Measurements from ENCODE around the gene PPP2R5D. TPM values are rescaled to one million over a fixed set of nuclear protein-coding genes. Genes with fewer than 3 reads are reported as not detected.
"Not testable (repeated sequence)": the region's sequence is repeated elsewhere in the genome, so short reads cannot be mapped to it uniquely, and the experiment has no call there.

The PPP2R5D gene
- total RNA-seq, 1 donor from 2014 or later, result 37.5 TPM

GRCh38 chr6:43021270-43022047 lies 37.1 kb downstream of the PPP2R5D start, which contains the start of gene RRP36:
RRP36 (plus strand) TSS chr6:43021623; CDS start chr6:43021655, 32 bp downstream.
- DNase-seq (ENCODE audit: low spot score in 2 of 2) (peak; percentile 78 to 86), FAIRE-seq (no peak)

- DNase-seq (ENCODE audit: low spot score in 2 of 2), result no peak
- FAIRE-seq, result no peak
These were observed 40.1 kb downstream of the PPP2R5D start for GRCh38 chr6:43024436-43024835.

GRCh38 chr6:43026365-43026764 lies 42.0 kb downstream of the PPP2R5D start:
- no peak for FAIRE-seq
- no peak for DNase-seq (ENCODE audit: low spot score in 2 of 2)

- FAIRE-seq, result no peak
- DNase-seq (ENCODE audit: low spot score in 2 of 2), result no peak
These were observed 44.8 kb downstream of the PPP2R5D start for GRCh38 chr6:43029120-43029519.

GRCh38 chr6:43032326-43032725 lies 48.0 kb downstream of the PPP2R5D start:
- FAIRE-seq, result no peak

GRCh38 chr6:43033496-43034189 lies 49.3 kb downstream of the PPP2R5D start:
- no peak for FAIRE-seq
- no peak for DNase-seq (ENCODE audit: low spot score in 2 of 2)

More at GRCh38 chr6:43032326-43032725, 48.0 kb downstream of the PPP2R5D start:
- DNase-seq (ENCODE audit: low spot score in 2 of 2), result no peak

- DNase-seq (ENCODE audit: low spot score in 2 of 2) (no peak), FAIRE-seq (no peak)
These were observed 49.8 kb downstream of the PPP2R5D start for GRCh38 chr6:43034190-43034525.

- FAIRE-seq, result no peak
- DNase-seq (ENCODE audit: low spot score in 2 of 2), result no peak
These were observed 51.3 kb downstream of the PPP2R5D start for GRCh38 chr6:43035495-43036194.

- no peak for DNase-seq (ENCODE audit: low spot score in 2 of 2)
- FAIRE-seq, result no peak
These were observed 52.3 kb downstream of the PPP2R5D start for GRCh38 chr6:43036712-43037111.

GRCh38 chr6:43037197-43037596 lies 52.8 kb downstream of the PPP2R5D start:
- no peak for FAIRE-seq

GRCh38 chr6:43037706-43038105 lies 53.3 kb downstream of the PPP2R5D start:
- FAIRE-seq (no peak), DNase-seq (ENCODE audit: low spot score in 2 of 2) (no peak)

More at GRCh38 chr6:43037197-43037596, 52.8 kb downstream of the PPP2R5D start:
- DNase-seq (ENCODE audit: low spot score in 2 of 2), result no peak

- no peak for FAIRE-seq
These were observed 54.4 kb downstream of the PPP2R5D start for GRCh38 chr6:43038727-43039126.

GRCh38 chr6:43040542-43041257 lies 56.3 kb downstream of the PPP2R5D start:
- FAIRE-seq (no peak), DNase-seq (ENCODE audit: low spot score in 2 of 2) (no peak)

More at GRCh38 chr6:43038727-43039126, 54.4 kb downstream of the PPP2R5D start:
- no peak for DNase-seq (ENCODE audit: low spot score in 2 of 2)

- not testable (repeated sequence) for FAIRE-seq; DNase-seq (ENCODE audit: low spot score in 2 of 2)
These were observed 57.1 kb downstream of the PPP2R5D start for GRCh38 chr6:43041475-43041874.

GRCh38 chr6:43043310-43043709 lies 58.9 kb downstream of the PPP2R5D start:
- DNase-seq (ENCODE audit: low spot score in 2 of 2) (no peak), FAIRE-seq (no peak)

GRCh38 chr6:43045371-43045930 lies 61.1 kb downstream of the PPP2R5D start:
- DNase-seq (ENCODE audit: low spot score in 2 of 2), result no peak

GRCh38 chr6:43047998-43048397 lies 63.6 kb downstream of the PPP2R5D start:
- FAIRE-seq (no peak), DNase-seq (ENCODE audit: low spot score in 2 of 2) (no peak)

More at GRCh38 chr6:43045371-43045930, 61.1 kb downstream of the PPP2R5D start:
- no peak for FAIRE-seq

GRCh38 chr6:43050981-43051380 lies 66.6 kb downstream of the PPP2R5D start:
- FAIRE-seq, result no peak

GRCh38 chr6:43052225-43052841 lies 68.0 kb downstream of the PPP2R5D start:
- FAIRE-seq (no peak), DNase-seq (ENCODE audit: low spot score in 2 of 2) (no peak)

More at GRCh38 chr6:43050981-43051380, 66.6 kb downstream of the PPP2R5D start:
- DNase-seq (ENCODE audit: low spot score in 2 of 2), result no peak
